ENCODE data around the gene HOXD4. TPM values are rescaled to one million over a fixed set of nuclear protein-coding genes. Genes with fewer than 3 reads are reported as not detected.

HOXD4 gene
- total RNA-seq, 4 donors from 2014 or later, result 0.69 to 3.6 (median 1.3) TPM; not detected in 1

DNA sequence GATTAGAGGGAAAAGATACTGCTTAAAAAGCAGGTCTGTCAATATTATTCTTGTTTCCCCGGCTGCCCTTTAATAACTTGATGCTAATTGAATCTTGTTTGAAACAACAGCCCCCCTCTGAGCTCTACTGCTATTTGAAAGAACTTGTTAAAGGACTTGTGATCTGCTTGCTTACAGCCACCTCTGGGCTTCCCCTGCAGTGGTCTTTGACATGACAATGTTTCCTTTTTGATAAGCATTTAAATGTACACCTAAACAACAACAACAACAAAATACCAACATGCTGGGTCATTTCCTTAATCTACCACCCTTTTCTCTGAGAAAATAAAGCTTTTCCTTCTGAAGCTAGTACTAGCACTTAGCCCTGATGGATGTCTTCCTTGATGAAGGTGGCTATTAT is 41.0 kb downstream of the HOXD4 start:
- 0 to 21% methylated on average over 1 of the region's 1 CpG for WGBS, 2 donors (ENCODE audit: low coverage in 1 of 2)
- H3K9me3 ChIP-seq, result no peaks in the 10 kb centered on the region
- TF ChIP-seq EP300 (IDR thresholded peaks at IDR 0.05), result no peak
- TF ChIP-seq, protein P1, sequence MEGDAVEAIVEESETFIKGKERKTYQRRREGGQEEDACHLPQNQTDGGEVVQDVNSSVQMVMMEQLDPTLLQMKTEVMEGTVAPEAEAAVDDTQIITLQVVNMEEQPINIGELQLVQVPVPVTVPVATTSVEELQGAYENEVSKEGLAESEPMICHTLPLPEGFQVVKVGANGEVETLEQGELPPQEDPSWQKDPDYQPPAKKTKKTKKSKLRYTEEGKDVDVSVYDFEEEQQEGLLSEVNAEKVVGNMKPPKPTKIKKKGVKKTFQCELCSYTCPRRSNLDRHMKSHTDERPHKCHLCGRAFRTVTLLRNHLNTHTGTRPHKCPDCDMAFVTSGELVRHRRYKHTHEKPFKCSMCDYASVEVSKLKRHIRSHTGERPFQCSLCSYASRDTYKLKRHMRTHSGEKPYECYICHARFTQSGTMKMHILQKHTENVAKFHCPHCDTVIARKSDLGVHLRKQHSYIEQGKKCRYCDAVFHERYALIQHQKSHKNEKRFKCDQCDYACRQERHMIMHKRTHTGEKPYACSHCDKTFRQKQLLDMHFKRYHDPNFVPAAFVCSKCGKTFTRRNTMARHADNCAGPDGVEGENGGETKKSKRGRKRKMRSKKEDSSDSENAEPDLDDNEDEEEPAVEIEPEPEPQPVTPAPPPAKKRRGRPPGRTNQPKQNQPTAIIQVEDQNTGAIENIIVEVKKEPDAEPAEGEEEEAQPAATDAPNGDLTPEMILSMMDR (IDR thresholded peaks at IDR 0.05), result no peak
- TF ChIP-seq POLR2A (IDR thresholded peaks at IDR 0.05), result no peak
- no peak for TF ChIP-seq POLR2AphosphoS5 (IDR thresholded peaks at IDR 0.05)
- H3K36me3 ChIP-seq, result no peaks in the 10 kb centered on the region
- ATAC-seq, result no peak
- H3K27ac ChIP-seq, result no peak overlapping the region
- H3K4me1 ChIP-seq, result peaks cover 0 to 30% (median 13%) of the 10 kb centered on the region in 3 donors
- H3K4me3 ChIP-seq, result no peak overlapping the region
- peaks cover 99% of the 10 kb centered on the region for H3K27me3 ChIP-seq

DNA sequence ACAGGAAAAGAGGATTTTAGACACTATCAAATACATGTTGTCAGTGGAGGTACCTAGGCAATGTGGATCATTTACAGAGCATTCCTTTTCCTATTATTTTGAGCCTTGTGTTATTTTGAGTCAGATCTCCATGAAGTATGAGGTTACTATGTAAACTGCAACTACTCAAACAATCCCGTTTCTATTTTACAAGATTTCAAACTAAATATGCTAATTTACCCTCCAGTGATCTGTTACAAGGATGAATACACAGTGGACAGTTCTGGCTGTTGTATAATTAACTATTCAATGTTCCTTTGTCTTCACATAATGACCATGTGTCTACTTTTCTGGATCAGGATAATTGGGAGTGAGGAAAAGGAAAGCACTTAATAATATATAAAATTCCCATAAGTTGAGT is 41.7 kb downstream of the HOXD4 start:
- Histone ChIP-seq H3K9me3 (no peaks in the 10 kb centered on the region), H3K27ac (no peak overlapping the region), H3K4me3 (no peak overlapping the region), H3K36me3 (no peaks in the 10 kb centered on the region), H3K4me1 (peaks cover 0 to 23% (median 13%) of the 10 kb centered on the region in 3 donors), H3K27me3 (peaks cover 98% of the 10 kb centered on the region)
- no peak for ATAC-seq
- 9 to 17% methylated on average over 1 of the region's 1 CpG for WGBS, 2 donors (ENCODE audit: low coverage in 1 of 2)
- TF ChIP-seq POLR2AphosphoS5 (IDR thresholded peaks at IDR 0.05) (no peak), POLR2A (IDR thresholded peaks at IDR 0.05) (no peak), EP300 (IDR thresholded peaks at IDR 0.05) (no peak)
- TF ChIP-seq, protein P1 (IDR thresholded peaks at IDR 0.05), result no peak

DNA sequence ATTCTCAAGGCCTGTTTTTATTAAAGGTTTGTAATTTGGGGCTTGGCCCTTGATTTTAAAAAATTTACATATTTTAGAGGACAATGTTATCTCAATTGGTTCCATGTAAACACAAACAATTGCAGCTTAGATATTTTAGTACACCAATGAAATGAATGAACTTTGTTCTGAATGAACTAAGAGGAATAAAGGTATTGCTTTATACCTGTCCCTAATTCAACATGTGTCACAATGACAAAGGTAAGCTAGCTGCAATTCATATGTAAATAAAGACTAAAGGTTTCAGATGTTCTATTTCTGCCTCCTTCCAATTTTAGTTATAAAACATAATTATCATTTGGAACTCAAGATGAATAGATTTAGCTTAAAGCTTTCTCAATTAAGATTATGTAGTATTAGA is 48.6 kb downstream of the HOXD4 start:
- no peak for TF ChIP-seq POLR2A (IDR thresholded peaks at IDR 0.05)
- TF ChIP-seq POLR2AphosphoS5 (IDR thresholded peaks at IDR 0.05), result no peak
- TF ChIP-seq, protein P1 (IDR thresholded peaks at IDR 0.05), result no peak
- no peak for TF ChIP-seq EP300 (IDR thresholded peaks at IDR 0.05)
- ATAC-seq, result no peak
- H3K27me3 ChIP-seq, result peaks cover 88% of the 10 kb centered on the region
- H3K36me3 ChIP-seq, result no peaks in the 10 kb centered on the region
- peaks cover 0 to 13% (median 0%) of the 10 kb centered on the region in 3 donors for H3K9me3 ChIP-seq
- no peaks in the 10 kb centered on the region for H3K4me1 ChIP-seq
- no peak overlapping the region for H3K4me3 ChIP-seq
- no peak overlapping the region for H3K27ac ChIP-seq

DNA sequence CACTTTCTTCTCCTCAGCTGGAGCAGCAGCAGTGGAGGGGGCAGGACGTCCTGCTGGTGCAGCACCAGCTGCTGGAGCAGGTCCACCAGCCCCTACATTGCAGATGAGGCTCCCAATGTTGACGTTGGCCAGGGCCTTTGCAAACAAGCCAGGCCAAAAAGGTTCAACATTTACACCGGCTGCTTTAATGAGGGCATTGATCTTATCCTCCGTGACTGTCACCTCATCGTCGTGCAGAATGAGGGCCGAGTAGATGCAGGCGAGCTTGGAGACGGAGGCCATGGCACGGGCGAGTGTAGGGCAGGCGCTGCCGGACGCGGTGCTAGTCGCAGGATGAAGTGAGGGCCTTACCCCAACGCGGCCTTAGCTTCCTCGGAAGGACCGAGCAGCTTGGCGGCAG is 49.6 kb downstream of the HOXD4 start:
- peaks cover 86% of the 10 kb centered on the region for H3K27me3 ChIP-seq
- no peak overlapping the region for H3K27ac ChIP-seq
- no peak overlapping the region for H3K4me3 ChIP-seq
- no peak for TF ChIP-seq POLR2A (IDR thresholded peaks at IDR 0.05)
- TF ChIP-seq, protein P1 (IDR thresholded peaks at IDR 0.05), result no peak
- TF ChIP-seq EP300 (IDR thresholded peaks at IDR 0.05), result no peak
- TF ChIP-seq POLR2AphosphoS5 (IDR thresholded peaks at IDR 0.05), result no peak
- 78 to 84% methylated on average over 8 to 10 of the region's 21 CpGs for WGBS, 2 donors (ENCODE audit: low coverage in 1 of 2)
- peaks cover 0 to 16% (median 0%) of the 10 kb centered on the region in 3 donors for H3K9me3 ChIP-seq
- H3K4me1 ChIP-seq, result no peaks in the 10 kb centered on the region
- no peak for ATAC-seq
- H3K36me3 ChIP-seq, result no peaks in the 10 kb centered on the region

DNA sequence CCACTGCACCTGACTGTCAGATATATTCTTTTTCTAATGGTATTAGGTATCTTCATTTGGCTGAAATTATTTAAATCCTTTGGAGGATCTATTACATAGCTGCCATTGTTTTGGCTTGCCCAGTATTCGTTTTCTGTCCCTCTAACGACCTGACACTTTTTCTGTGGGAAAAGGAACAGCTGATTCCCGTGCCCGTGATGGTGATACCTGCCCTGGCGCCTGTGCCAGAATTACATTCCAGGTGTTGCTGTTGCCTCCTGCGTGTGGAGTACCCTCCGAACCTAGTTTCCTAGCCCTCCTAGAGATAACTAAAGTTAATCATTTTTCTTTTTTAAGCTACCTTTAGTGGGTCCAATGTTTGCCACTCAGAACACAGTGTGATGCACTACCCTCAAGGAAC is 51.1 kb downstream of the HOXD4 start:
- peaks cover 0 to 16% (median 0%) of the 10 kb centered on the region in 3 donors for H3K9me3 ChIP-seq
- 84 to 90% methylated on average over 6 to 7 of the region's 7 CpGs for WGBS, 2 donors (ENCODE audit: low coverage in 1 of 2)
- no peak for TF ChIP-seq POLR2AphosphoS5 (IDR thresholded peaks at IDR 0.05)
- no peak for TF ChIP-seq POLR2A (IDR thresholded peaks at IDR 0.05)
- no peak overlapping the region for H3K27ac ChIP-seq
- H3K36me3 ChIP-seq, result no peaks in the 10 kb centered on the region
- peaks cover 71% of the 10 kb centered on the region for H3K27me3 ChIP-seq
- no peaks in the 10 kb centered on the region for H3K4me1 ChIP-seq
- ATAC-seq, result no peak
- H3K4me3 ChIP-seq, result no peak overlapping the region

Small RNAs within 50 kb of the gene (small RNA-seq; reads per million reads assigned to genes)
- 36,340 to 231,443 (median 69,302) reads per million in 4 donors for gene MIR10B

Other genes with a start within 250 kb of the HOXD4 start
- 10 to 100 TPM; 13.9 to 18.4 (median 15.1) TPM for gene LNPK, start 149.3 kb upstream of the HOXD4 start, total RNA-seq
- under 1 TPM in 1 of 4 donors, not detected in 3; 0.08 TPM for gene EVX2, start 67.6 kb upstream of the HOXD4 start, total RNA-seq
- gene HOXD13, start 58.8 kb upstream of the HOXD4 start, total RNA-seq, result not detected
- gene HOXD12, start 51.8 kb upstream of the HOXD4 start, total RNA-seq, result not detected
- not detected for gene HOXD11, start 44.3 kb upstream of the HOXD4 start, total RNA-seq
- gene HOXD10, start 34.8 kb upstream of the HOXD4 start, total RNA-seq, result under 1 TPM in 3 of 4 donors, not detected in 1; 0.31 to 0.67 (median 0.52) TPM
- 1 to 10 TPM in 2 of 4 donors, under 1 TPM in 2; 0.47 to 2.9 (median 1.2) TPM for gene HOXD9, start 28.8 kb upstream of the HOXD4 start, total RNA-seq
- 1 to 10 TPM; 2.3 to 6.9 (median 3.4) TPM for gene HOXD8, start 21.8 kb upstream of the HOXD4 start, total RNA-seq
- 1 to 10 TPM; 1.8 to 2.7 (median 2.2) TPM for gene HOXD3, start 5.8 kb downstream of the HOXD4 start, total RNA-seq
- gene HOXD1, start 37.1 kb downstream of the HOXD4 start, total RNA-seq, result under 1 TPM in 3 of 4 donors, not detected in 1; 0.13 to 0.54 (median 0.32) TPM
- 10 to 100 TPM; 21.3 to 41.1 (median 29.4) TPM for gene MTX2, start 117.9 kb downstream of the HOXD4 start, total RNA-seq

All from gastroesophageal sphincter (tissue), 4 donors.